Measurements from ENCODE around the gene ALX4. TPM values are rescaled to one million over a fixed set of nuclear protein-coding genes. Genes with fewer than 3 reads are reported as not detected.

Gene ALX4
- polyA plus RNA-seq, 1 of the 3 experiments (the other 2 are of a cell fraction), result under 0.01 TPM

- Histone ChIP-seq H3K9ac (no peak overlapping the region), H3K79me2 (ENCODE audit: insufficient read depth) (no peaks in the 10 kb centered on the region), H3K9me3 (no peaks in the 10 kb centered on the region), H3K27ac (ENCODE audit: low read depth in 2 of 2, low read length in 1 of 2) (no peak overlapping the region), H2AFZ (ENCODE audit: low read depth) (no peak overlapping the region), H3K27me3 (ENCODE audit: insufficient read depth) (peaks cover 92% of the 10 kb centered on the region), H3K36me3 (replicated peaks in 1 of 2; ENCODE audit: control insufficient read depth in 1 of 2, insufficient read depth in 2 of 2, low read length in 1 of 2) (no peaks in the 10 kb centered on the region), H3K9me2 (no peaks in the 10 kb centered on the region), H4K20me1 (ENCODE audit: insufficient read depth) (no peaks in the 10 kb centered on the region), H3K4me1 (ENCODE audit: control insufficient read depth in 1 of 2, insufficient read depth in 2 of 2, low read depth in 1 of 2, low read length in 1 of 2) (peaks cover 0 to 5% of the 10 kb centered on the region in 2 experiments; a peak in 2 of 4 replicates), H3K4me2 (peak overlapping the region; percentile 76; the same call in 1 of the 2 replicates), H3K4me3 (ENCODE audit: low read depth in 2 of 2, low read length in 1 of 2) (no peak overlapping the region; a peak in 1 of 4 replicates), H3F3A (replicated peaks; ENCODE audit: insufficient read depth) (no peaks in the 10 kb centered on the region)
- WGBS (ENCODE audit: low lambda C conversion rate), result 7% methylated on average over 6 of the region's 6 CpGs
- ChIA-PET CTCF (interaction anchor here (0.8 to 2.5 kb wide), 3 partner anchors 24 to 307 kb away, joined by 3 to 9 read pairs (median 4); no protein-coding TSS in a partner anchor), POLR2A (no interaction called here)
- no peak for DNase-seq
- TF ChIP-seq PBX3 (IDR thresholded peaks at IDR 0.05), result no peak
- TF ChIP-seq FOXM1 (IDR thresholded peaks at IDR 0.05; ENCODE audit: low read depth), result no peak
- TF ChIP-seq TAF1 (IDR thresholded peaks at IDR 0.05; ENCODE audit: borderline replicate concordance, low read depth, low read length), result no peak
- TF ChIP-seq SMC3 (IDR thresholded peaks at IDR 0.05; ENCODE audit: low read depth, low read length), result no peak
- TF ChIP-seq SIN3A (IDR thresholded peaks at IDR 0.05; ENCODE audit: borderline replicate concordance, low read depth, low read length), result no peak
- TF ChIP-seq RXRA (IDR thresholded peaks at IDR 0.05; ENCODE audit: borderline replicate concordance, low read depth), result no peak
- TF ChIP-seq, protein P1, sequence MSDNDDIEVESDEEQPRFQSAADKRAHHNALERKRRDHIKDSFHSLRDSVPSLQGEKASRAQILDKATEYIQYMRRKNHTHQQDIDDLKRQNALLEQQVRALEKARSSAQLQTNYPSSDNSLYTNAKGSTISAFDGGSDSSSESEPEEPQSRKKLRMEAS (IDR thresholded peaks at IDR 0.05; ENCODE audit: low read depth), result no peak
- TF ChIP-seq RCOR1 (IDR thresholded peaks at IDR 0.05; ENCODE audit: low read length), result no peak
- TF ChIP-seq FOXJ3 (CRISPR knock-in tag; IDR thresholded peaks at IDR 0.05), result no peak
- no peak for TF ChIP-seq TCF12 (IDR thresholded peaks at IDR 0.05)
- TF ChIP-seq, protein P2, sequence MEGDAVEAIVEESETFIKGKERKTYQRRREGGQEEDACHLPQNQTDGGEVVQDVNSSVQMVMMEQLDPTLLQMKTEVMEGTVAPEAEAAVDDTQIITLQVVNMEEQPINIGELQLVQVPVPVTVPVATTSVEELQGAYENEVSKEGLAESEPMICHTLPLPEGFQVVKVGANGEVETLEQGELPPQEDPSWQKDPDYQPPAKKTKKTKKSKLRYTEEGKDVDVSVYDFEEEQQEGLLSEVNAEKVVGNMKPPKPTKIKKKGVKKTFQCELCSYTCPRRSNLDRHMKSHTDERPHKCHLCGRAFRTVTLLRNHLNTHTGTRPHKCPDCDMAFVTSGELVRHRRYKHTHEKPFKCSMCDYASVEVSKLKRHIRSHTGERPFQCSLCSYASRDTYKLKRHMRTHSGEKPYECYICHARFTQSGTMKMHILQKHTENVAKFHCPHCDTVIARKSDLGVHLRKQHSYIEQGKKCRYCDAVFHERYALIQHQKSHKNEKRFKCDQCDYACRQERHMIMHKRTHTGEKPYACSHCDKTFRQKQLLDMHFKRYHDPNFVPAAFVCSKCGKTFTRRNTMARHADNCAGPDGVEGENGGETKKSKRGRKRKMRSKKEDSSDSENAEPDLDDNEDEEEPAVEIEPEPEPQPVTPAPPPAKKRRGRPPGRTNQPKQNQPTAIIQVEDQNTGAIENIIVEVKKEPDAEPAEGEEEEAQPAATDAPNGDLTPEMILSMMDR (IDR thresholded peaks at IDR 0.05), result no peak
- TF ChIP-seq MEF2A (IDR thresholded peaks at IDR 0.05; ENCODE audit: borderline replicate concordance, low read depth), result no peak
- no peak for TF ChIP-seq GATA2 (CRISPR knock-in tag; IDR thresholded peaks at IDR 0.05)
- TF ChIP-seq ZBTB33 (IDR thresholded peaks at IDR 0.05; ENCODE audit: borderline replicate concordance, low read depth), result no peak
- no peak for TF ChIP-seq ELF1 (IDR thresholded peaks at IDR 0.05)
- no peak for TF ChIP-seq NRF1 (IDR thresholded peaks at IDR 0.05; ENCODE audit: low read depth, low read length)
- TF ChIP-seq RFX5 (IDR thresholded peaks at IDR 0.05; ENCODE audit: low read length), result no peak
- TF ChIP-seq, protein P3, sequence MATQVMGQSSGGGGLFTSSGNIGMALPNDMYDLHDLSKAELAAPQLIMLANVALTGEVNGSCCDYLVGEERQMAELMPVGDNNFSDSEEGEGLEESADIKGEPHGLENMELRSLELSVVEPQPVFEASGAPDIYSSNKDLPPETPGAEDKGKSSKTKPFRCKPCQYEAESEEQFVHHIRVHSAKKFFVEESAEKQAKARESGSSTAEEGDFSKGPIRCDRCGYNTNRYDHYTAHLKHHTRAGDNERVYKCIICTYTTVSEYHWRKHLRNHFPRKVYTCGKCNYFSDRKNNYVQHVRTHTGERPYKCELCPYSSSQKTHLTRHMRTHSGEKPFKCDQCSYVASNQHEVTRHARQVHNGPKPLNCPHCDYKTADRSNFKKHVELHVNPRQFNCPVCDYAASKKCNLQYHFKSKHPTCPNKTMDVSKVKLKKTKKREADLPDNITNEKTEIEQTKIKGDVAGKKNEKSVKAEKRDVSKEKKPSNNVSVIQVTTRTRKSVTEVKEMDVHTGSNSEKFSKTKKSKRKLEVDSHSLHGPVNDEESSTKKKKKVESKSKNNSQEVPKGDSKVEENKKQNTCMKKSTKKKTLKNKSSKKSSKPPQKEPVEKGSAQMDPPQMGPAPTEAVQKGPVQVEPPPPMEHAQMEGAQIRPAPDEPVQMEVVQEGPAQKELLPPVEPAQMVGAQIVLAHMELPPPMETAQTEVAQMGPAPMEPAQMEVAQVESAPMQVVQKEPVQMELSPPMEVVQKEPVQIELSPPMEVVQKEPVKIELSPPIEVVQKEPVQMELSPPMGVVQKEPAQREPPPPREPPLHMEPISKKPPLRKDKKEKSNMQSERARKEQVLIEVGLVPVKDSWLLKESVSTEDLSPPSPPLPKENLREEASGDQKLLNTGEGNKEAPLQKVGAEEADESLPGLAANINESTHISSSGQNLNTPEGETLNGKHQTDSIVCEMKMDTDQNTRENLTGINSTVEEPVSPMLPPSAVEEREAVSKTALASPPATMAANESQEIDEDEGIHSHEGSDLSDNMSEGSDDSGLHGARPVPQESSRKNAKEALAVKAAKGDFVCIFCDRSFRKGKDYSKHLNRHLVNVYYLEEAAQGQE (IDR thresholded peaks at IDR 0.05; ENCODE audit: low read depth, low read length), result no peak
- TF ChIP-seq USF1 (IDR thresholded peaks at IDR 0.05; ENCODE audit: borderline replicate concordance, low read depth), result no peak
- no peak for TF ChIP-seq YY1 (IDR thresholded peaks at IDR 0.05; ENCODE audit: low read depth)
Measured at GRCh38 chr11:44310206-44310462, 195 bp upstream of the ALX4 start.

All from SK-N-SH (cell line).